ENCODE results near the gene RDM1. TPM values are rescaled to one million over a fixed set of nuclear protein-coding genes. Genes with fewer than 3 reads are reported as not detected.

Gene RDM1
- total RNA-seq, 2 donors from 2014 or later = not detected

- no peak for ATAC-seq (ENCODE audit: insufficient number of reproducible peaks, low FRiP score, low read depth)
- no peak for TF ChIP-seq CTCF (IDR thresholded peaks at IDR 0.05)
- H3K27me3 ChIP-seq (replicated peaks; ENCODE audit: insufficient read depth) = no peaks in the 10 kb centered on the region
- H3K4me3 ChIP-seq = no peak overlapping the region
- no peak for DNase-seq (ENCODE audit: low spot score)
- no peak overlapping the region for H3K27ac ChIP-seq
- no peaks in the 10 kb centered on the region for H3K9me3 ChIP-seq
- H3K36me3 ChIP-seq = no peaks in the 10 kb centered on the region
- no peaks in the 10 kb centered on the region for H3K4me1 ChIP-seq (ENCODE audit: control insufficient read depth in 1 of 2, low read depth in 2 of 2)
Observed at GRCh38 chr17:35918665-35919064, 11.9 kb downstream of the RDM1 start.

- H3K9me3 ChIP-seq = no peaks in the 10 kb centered on the region
- ATAC-seq (ENCODE audit: insufficient number of reproducible peaks, low FRiP score, low read depth) = no peak
- H3K36me3 ChIP-seq = no peaks in the 10 kb centered on the region
- no peak for TF ChIP-seq CTCF (IDR thresholded peaks at IDR 0.05)
- no peaks in the 10 kb centered on the region for H3K27me3 ChIP-seq (replicated peaks; ENCODE audit: insufficient read depth)
- no peak overlapping the region for H3K4me3 ChIP-seq
- no peak for DNase-seq (ENCODE audit: low spot score)
- no peak overlapping the region for H3K27ac ChIP-seq
- H3K4me1 ChIP-seq (ENCODE audit: control insufficient read depth in 1 of 2, low read depth in 2 of 2) = no peaks in the 10 kb centered on the region
Observed at GRCh38 chr17:35917519-35918213, 12.9 kb downstream of the RDM1 start.

- Histone ChIP-seq H3K27ac (no peak overlapping the region), H3K4me3 (no peak overlapping the region), H3K27me3 (replicated peaks; ENCODE audit: insufficient read depth) (no peaks in the 10 kb centered on the region), H3K36me3 (no peaks in the 10 kb centered on the region), H3K4me1 (ENCODE audit: control insufficient read depth in 1 of 2, low read depth in 2 of 2) (no peaks in the 10 kb centered on the region), H3K9me3 (no peaks in the 10 kb centered on the region)
- ATAC-seq (ENCODE audit: insufficient number of reproducible peaks, low FRiP score, low read depth) = no peak
- TF ChIP-seq CTCF (IDR thresholded peaks at IDR 0.05) = no peak
- no peak for DNase-seq (ENCODE audit: low spot score)
Observed at GRCh38 chr17:35915153-35915964, 15.2 kb downstream of the RDM1 start.

- H3K9me3 ChIP-seq = no peaks in the 10 kb centered on the region
- no peak for TF ChIP-seq CTCF (IDR thresholded peaks at IDR 0.05)
- H3K27ac ChIP-seq = no peak overlapping the region
- H3K4me3 ChIP-seq = no peak overlapping the region
- H3K36me3 ChIP-seq = no peaks in the 10 kb centered on the region
- H3K27me3 ChIP-seq (replicated peaks; ENCODE audit: insufficient read depth) = no peaks in the 10 kb centered on the region
- H3K4me1 ChIP-seq (ENCODE audit: control insufficient read depth in 1 of 2, low read depth in 2 of 2) = no peaks in the 10 kb centered on the region
- DNase-seq (ENCODE audit: low spot score) (no peak), ATAC-seq (ENCODE audit: insufficient number of reproducible peaks, low FRiP score, low read depth) (no peak)
Observed at GRCh38 chr17:35914354-35914753, 16.2 kb downstream of the RDM1 start.

GRCh38 chr17:35913609-35914008, 17.0 kb downstream of the RDM1 start:
- Histone ChIP-seq H3K27me3 (replicated peaks; ENCODE audit: insufficient read depth) (no peaks in the 10 kb centered on the region), H3K27ac (no peak overlapping the region), H3K9me3 (no peaks in the 10 kb centered on the region), H3K36me3 (no peaks in the 10 kb centered on the region), H3K4me3 (no peak overlapping the region), H3K4me1 (ENCODE audit: control insufficient read depth in 1 of 2, low read depth in 2 of 2) (no peaks in the 10 kb centered on the region)
- TF ChIP-seq CTCF (IDR thresholded peaks at IDR 0.05) = no peak
- no peak for DNase-seq (ENCODE audit: low spot score)
- no peak for ATAC-seq (ENCODE audit: insufficient number of reproducible peaks, low FRiP score, low read depth)
